Glomerular visceral epithelial cell (primary cell): ENCODE data around the gene FAT1.
A peak's percentile ranks its signal among the peaks of the same experiment; 100 is the strongest.
"Not testable (repeated sequence)": the region's sequence is repeated elsewhere in the genome, so short reads cannot be mapped to it uniquely, and the experiment has no call there.

Source experiments
- DNase-seq: peaks from one replicate; pipeline ENCODE4 v3.0.0-alpha.2; 2016; ENCODE audit errors: extremely low spot score

Gene FAT1

DNA sequence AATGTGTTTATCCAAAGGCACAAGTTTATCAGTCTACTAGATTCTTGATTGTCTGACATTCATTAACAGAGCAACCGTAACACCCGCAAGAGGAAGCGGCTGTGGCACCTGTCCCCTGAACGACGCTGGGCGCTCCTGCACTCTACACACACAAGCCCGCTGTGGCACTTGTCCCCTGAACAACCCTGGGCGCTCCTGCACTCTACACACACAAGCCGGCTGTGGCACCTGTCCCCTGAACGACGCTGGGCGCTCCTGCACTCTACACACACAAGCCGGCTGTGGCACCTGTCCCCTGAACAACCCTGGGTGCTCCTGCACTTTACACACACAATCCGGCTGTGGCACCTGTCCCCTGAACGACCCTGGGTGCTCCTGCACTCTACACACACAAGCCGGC, 64.2 kb downstream of the FAT1 start:
- not testable (repeated sequence) for DNase-seq

DNA sequence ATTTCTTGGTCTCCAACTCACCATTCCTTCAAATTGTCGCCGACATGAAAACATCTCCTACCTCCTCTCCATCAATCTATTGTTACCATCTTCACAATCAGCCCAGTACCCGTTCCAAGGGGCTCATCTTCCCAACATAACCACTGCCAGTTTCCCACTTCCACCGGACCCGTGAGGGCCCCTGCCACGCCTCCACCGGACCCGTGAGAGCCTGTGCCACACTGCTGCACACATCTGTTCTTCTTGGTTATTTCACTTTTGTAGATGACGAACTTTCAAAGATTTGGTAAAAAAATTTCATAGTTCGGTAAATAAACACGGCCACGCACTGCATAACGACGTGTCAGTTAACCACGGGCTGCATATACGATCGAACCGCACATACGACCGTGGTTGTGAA, 65.0 kb downstream of the FAT1 start:
- DNase-seq: no peak

DNA sequence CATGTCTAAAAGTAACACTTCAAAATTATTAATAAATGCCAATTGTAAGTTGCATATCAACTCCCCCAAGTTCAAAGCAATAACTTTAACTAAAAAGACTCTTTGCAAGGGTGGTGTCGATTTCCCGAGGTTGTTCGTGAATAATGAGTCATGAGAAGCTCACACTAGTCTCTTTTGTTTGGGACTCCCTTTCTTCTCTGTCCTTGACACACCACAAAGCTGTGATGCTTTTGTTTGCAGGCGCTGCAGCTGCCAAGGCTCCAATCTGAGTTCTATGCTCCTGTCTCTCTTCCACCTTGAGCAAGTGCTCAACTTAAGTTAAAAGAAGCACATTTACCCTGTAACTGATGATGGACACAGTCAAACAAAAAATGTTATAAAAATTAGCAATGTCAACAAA, 65.9 kb downstream of the FAT1 start:
- no peak for DNase-seq

DNA sequence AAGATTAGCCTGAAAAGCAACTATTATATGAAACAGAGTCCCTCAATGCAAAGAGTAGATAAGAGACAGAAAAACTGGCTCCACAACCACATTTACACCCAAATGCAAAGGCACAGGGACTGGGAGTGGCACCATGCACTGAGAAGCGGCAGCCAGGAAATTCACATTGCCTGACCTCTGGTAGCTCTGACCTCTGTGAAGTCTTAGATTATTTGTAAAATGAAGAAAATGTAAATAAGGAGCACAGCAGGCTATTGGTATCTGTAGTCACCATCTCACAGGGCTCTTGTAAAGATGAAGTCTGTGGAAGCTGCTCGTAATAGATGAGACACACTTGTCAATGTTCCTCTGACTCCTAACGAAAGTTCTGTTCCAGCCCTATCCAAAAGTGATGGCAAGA, 69.7 kb downstream of the FAT1 start:
- DNase-seq: no peak

DNA sequence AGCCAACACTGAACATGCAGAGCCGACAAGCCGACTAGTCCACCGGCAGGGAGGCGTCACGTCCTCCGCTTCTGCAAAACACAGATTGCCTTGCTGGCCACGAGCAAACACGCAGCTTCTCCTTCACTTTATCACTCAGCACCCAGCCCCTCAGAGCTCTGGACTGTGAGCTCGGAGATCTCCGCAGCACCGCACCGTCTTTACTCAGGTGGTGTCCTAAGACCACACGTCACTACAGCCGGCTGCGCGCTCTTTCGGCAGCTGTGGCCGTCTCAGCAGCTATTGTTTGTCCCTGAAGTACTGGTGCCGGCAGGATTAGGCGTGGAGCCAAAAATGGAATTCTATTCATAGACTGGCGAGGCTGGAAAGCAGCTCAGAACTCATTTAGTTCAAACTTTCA, 72.0 kb downstream of the FAT1 start:
- DNase-seq: no peak

DNA sequence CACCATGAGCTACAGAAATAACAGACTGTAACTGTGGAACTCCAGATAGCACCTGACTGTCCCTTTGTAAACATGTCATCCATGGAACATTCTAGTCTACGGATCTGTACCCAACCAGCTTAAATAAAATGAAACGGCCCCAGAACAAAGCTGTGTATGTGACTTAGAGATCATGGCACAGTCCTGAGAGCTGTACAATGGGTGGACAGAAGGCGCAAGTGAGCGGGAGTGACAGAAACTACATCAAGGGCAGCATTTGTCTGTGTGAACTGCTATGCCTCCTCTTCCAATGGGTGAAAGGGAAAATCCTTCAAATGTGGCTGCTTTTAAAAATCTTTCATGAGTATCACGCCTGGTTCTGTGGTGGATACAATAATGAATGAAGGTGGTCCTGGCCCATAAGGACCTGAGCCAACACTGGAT, 72.5 kb downstream of the FAT1 start:
- no peak for DNase-seq

DNA sequence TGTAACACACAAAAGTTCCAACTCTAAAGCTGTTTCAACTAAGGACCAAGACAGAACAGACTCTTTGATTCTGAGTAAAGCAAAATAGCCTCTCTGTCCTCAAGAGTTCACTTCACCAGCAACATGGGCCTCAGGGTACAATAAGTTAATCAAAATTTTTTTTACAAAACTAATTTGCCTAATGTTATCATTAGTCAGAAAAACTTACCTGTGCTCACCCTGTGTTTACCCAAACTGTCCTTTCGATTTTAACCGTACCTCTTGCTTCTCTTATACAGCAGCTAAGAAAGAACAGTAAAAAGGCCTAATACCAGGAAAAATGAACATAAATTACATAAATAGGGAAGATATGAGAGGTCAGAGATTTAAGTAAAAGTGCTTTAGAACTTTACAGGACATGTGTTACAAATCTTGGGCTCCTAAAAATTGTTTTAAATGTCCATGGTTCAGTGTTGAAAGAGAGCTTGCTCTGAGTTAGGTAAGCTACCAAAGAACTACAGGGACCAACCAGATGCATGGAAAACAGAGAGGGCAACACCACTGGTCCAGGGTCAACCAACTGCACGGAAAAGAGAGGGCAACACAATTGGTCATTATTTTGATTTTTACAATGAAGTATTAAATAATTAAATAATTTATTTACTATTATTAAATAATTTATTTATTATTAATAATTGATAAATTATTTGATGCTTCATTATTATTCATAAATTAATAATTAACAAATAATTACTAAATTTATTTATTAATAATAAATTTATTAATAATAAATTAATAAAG, 73.1 kb downstream of the FAT1 start:
- no peak for DNase-seq

DNA sequence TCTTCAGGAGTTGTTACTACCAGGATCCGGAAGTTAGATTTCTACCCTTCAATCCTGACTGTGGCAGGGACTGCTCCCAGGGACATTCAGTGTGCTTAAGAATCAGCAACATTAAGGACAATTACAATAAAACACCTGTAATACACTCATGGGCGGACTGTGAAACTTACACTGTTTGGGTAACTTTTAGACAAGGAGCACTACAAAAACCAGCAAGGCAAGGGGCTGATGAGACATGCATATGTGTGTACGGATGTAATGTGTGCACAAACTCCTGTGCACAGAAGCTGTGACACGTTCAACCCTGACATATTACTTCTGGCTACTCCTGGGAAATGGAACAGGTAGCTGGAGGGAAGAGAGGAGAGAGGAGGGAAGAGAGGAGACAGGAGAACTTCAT, 75.8 kb downstream of the FAT1 start:
- DNase-seq: no peak

DNA sequence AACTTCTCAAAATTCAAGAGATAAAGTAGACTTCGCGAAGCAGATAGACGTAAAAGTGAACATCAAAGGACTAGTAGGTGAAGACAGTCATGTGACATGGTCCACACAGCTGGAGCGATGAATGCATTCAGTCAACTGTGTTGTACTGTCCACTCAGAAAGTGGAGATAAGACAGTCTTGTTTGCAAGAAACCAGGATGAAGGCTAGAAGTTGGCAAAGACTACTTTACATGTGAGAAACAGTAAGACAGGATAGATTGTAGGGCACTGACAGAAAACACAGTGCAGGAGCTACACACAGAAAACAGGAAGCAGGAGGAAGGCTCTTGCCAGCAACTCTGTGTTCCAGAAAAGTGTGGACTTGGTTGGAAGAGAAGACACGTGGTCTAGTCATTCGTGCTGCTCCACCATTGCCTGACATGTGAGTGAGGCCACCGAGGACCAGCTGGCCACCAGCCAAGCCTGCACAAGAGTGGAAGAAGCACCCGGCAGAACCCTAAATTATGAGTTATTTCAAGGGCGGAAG, 78.9 kb downstream of the FAT1 start:
- peak; percentile 26 for DNase-seq

DNA sequence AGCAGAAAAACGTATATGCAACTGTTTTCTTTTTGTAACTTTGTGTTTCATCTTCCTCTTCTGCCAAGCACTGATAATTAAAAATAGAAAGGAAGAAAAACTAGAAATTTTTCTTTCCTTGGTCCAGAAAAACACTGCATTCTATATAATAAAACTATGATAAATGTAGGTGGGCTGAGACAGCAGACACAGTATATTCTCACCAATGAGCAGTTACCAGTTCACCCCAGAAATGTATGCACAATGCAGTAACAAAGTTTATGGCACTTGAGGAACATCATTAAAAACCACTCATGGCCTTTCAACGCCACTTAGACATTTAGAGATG, 79.4 kb downstream of the FAT1 start:
- no peak for DNase-seq

DNA sequence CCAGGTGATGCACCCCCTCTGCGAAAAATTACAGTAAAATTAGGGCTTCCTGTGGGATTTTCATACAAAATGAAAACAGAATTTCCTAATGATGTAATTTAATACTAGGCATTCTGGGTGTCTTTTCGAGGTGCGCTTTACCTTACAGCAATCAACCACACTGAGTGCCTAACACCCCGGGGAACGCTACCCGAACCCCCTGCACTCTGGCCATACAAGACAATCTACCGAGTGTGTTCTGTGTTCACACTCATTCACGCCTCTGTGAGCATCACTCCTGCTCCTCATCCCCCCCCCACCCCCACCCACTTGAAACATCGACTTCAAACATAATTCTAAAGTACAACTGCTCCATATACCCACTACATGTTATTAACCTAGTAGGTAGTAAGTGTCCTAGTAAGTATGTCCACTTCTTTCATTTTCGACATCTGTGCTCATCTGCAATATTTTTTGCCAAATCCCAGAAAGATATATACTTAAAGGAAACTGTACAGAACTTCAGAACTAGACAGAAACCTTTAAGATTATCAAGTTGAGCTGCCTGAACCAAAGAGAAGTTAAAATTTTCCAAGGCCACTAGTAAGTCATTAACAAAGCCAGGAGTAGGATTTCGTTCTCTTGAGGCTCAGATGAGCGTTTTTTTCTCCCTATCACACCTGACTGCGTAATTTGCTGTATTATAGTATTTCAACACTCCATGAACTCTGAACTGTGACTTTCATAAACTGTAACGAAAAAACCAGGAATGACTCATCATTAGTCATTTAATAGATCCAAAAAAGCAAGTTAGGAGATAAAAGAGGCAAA, 80.0 kb downstream of the FAT1 start:
- peak; percentile 89 for DNase-seq

DNA sequence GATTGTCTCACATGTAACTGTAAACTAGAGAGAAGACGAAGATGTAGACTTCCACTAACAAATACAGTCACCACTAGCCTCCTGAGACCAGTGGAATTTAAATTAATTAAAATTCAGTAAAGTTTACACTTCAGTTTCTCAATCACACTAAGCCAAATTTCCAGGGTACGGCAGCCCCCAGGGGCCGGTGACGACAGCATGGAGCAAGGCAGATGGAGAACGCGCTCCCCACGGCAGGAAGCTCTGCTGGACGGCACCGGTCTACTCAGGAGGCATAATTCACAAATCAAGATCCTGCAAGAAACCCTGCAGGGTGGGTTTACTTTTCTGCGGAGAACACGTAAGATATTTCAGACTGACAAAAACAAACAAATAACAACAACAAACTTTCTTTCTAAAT, 80.7 kb downstream of the FAT1 start:
- no peak for DNase-seq

DNA sequence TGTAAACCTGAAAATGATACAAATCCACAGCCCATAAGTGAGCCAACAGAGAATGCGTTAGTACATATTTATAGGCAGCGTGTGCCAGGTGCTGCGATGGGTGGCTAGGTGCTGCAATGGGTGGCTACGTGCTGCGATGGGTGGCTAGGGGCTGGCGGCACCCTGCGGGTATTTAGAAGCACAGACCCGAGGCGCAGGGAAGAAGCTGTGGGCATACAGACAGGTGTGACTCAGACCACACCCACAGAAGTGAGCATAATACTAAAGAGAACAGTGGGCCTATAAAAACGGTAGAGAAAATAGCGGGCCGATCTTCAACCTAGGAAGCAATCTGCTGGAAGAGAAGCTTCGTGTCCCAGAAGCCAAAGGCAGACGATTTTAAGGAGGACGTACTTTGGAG, 81.1 kb downstream of the FAT1 start:
- no peak for DNase-seq

DNA sequence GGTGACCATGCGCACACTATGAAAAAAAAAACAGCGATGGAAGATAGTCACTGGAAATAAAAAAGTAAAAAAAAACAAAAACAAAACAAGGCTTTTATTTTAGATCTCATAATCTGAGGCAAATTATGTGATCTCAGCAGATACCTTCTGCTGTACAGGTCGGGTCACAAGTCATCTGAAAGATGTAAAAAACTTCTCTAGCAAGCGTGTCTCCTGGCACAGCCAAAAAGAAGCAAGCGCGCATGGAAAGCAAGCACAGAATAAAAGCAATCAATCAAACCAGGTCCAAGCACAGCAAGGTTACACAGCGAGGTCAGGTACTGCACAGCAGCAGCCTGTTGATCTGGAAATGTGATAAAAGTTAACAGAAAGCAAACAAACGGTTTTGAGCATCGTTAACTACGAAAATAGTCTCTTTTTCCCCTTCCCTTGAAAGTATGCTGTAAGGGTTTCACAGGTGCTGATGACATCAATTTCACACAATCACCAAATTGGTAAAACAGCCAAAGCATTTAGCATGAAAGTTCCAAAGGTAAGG, 89.0 kb downstream of the FAT1 start:
- DNase-seq: no peak

DNA sequence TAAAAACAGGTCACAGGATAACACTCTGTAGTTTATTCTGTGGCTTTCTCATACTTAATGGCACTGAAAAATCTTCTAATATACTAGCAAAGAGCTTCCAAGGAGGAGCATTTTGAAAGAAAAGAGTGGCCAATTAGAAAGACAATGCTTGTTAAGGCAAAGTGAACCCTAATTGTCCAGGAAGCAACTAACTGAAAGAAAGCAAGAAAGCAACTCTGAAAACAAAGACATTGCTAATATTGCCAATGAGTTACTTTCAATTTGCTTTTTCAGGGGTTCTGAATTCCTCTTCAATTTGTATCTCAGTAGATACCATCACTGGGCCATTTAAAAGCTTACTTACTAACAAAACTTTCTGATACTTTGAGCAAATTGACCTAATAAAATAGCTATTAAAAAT, 89.8 kb downstream of the FAT1 start:
- DNase-seq: no peak

DNA sequence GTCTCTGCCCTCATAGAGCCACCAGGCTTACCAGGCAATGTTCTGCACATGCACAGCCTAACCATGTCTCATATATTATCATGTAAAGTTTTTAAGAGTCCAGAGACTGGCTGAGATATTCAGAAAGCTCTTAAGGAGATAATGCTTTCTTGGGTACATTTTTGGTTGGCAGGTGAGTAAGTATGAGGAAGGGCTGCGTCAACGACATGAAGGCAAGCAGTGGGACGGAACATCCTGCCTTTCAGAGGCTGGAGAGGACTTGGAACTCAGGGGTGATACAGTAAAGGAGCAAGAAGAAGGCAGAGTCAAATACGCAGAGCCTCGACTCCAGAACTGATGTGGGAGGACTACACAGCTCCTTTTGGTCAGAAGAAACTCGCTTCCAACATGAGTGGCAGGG, 93.5 kb downstream of the FAT1 start:
- DNase-seq: no peak

DNA sequence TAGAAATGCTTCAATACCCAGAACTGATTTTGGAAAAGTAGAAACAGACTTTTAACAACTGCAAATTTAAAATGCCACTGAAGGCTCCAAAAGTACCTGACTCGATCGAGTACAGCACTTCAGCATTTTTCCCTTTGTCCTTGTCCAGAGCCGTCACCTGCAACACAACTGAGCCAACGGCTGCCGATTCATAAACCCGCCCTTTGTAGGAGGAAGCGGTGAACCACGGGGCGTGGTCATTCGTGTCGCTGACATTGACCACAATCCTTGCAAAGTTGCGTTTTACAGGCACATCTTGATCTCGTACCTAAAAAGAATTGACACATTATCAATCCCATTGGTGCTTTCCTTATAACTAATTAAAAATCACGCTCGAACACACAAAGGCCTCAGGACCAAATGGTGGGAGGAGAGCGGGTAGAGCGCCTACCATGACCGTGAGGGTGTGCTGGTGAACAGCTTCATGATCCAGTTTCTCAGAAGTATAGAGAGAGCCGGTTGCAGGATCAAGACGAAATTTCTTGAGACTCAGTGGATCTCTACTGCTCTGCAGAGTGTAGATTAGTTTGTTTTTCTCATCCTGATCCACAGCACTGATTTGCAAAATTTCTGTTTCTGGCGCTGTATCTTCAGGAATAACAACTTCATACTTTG, 95.5 kb downstream of the FAT1 start:
- DNase-seq: no peak

DNA sequence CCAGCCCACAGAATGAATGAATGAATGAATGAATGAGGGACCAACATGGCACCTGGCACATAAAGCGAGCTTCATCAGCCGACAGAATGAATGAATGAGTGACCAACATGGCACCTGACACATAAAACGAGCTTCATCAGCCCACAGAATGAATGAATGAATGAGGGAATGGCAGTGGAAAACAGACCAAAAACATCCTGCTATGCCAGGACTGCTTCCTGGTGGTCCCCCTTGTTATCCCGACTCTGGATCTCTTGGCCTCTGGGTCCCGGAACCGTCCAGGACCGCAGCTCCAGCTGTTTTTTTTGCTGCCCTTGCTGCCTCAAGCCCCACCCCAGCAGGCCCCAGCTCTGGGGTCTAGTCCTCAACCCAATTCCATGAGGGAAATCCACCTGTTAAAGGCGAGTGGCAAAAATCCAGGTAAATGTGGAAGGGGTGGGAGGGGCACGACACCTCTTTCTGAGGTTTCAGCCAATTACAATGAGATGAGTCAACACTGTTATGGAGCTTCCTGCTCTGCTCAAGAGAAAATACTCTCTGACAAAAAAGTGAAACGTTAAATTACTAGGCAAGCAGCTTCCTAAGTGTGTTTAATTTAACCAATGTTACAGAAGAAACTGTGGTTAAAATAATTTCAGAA, 96.3 kb downstream of the FAT1 start:
- peak; percentile 33 for DNase-seq

DNA sequence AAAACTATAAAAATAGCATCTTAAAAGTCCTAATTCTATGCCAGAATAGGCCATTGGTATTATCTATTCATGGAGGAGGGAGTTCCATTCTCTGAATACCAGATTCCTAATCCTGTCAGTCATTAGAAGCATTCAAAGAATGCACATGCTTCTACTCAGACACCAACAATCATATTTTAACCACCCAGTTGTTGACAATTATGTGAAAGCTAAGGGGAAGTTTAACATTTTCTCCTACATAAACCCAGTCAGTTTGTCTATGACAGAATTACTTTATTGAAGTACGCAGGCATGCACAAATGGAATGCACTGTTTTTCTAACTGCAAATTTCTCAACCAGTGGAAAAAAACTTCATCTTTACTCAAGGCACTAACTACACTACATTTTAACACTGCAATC, 98.7 kb downstream of the FAT1 start:
- DNase-seq: peak; percentile 68

DNA sequence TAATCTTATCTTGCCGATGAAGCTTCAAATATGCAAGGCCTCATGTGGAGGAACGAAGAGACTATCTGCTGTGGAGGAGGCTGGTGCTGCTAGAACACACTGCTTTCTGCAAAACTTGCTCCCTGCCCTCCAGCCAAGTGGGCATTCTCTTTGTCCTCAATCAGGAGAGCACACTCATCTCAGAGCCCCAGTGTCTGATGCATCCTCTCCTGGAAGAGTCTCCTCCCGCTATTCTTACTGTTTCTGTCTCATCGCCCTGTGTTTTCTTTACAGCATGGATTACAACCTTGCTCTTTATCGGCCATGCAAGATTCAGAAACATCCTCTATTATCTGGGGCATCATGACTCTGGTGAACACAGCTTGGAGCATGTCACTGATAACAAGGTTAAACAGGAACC, 100.1 kb downstream of the FAT1 start:
- no peak for DNase-seq

DNA sequence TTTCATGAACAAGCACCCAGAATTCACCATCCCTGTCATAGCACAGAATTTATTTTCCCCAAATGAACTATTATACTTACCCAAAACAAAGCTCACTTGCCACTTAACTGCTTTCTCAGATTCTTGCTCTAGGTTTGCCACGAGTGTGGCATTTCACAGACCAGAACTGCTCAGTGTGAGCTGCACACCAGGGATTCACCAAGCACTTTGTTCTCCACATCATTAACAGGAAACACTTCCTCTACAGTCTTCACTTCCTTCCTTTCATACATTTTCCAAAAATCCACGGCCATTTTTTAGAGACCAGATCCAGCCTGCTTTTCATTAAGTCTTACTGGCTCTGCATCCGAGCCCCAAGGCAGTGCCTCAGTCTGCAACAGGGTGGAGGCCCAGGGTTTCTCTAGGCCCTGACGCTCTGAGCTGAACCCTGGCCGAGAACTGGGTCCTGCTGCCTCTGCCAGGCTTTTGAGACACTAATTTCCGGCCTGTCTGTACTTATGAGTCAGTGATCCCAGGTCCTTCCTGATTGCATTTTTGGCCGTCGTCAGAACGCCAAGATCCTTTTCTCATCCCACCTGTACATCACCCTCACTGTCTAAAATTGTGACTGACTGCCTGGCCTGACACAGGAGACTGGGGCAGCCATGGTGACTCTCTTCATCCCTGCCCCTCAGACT, 100.7 kb downstream of the FAT1 start:
- DNase-seq: peak; percentile 48
